HG02642 (cell line): Measurements from ENCODE around the gene TRAPPC3.
A peak's percentile ranks its signal among the peaks of the same experiment; 100 is the strongest.

Experiments used
- ATAC-seq: cut with Tn5 transposase; IDR thresholded peaks from one replicate; pipeline ENCODE4 v1.9.1; 2021; ENCODE audit warnings: mild to moderate bottlenecking; ENCODE audit not compliant: unreplicated experiment, poor library complexity

TRAPPC3 gene

GRCh38 chr1:36108314-36108713, 41.0 kb downstream of the TRAPPC3 start:
- no peak for ATAC-seq

GRCh38 chr1:36107394-36107793, 41.9 kb downstream of the TRAPPC3 start:
- no peak for ATAC-seq

GRCh38 chr1:36106269-36106668, 43.0 kb downstream of the TRAPPC3 start:
- no peak for ATAC-seq

- ATAC-seq, result no peak
Measured at GRCh38 chr1:36101546-36101945, 47.7 kb downstream of the TRAPPC3 start.

GRCh38 chr1:36100376-36100775, 48.9 kb downstream of the TRAPPC3 start:
- ATAC-seq, result no peak

GRCh38 chr1:36099681-36100341, 49.5 kb downstream of the TRAPPC3 start:
- peak; percentile 61 for ATAC-seq

GRCh38 chr1:36098650-36099365, 50.5 kb downstream of the TRAPPC3 start:
- no peak for ATAC-seq

- no peak for ATAC-seq
Measured at GRCh38 chr1:36097693-36098585, 51.3 kb downstream of the TRAPPC3 start.

- ATAC-seq, result no peak
Measured at GRCh38 chr1:36096500-36097432, 52.5 kb downstream of the TRAPPC3 start.

- ATAC-seq, result no peak
Measured at GRCh38 chr1:36095760-36096405, 53.4 kb downstream of the TRAPPC3 start.

GRCh38 chr1:36094621-36095061, 54.6 kb downstream of the TRAPPC3 start:
- no peak for ATAC-seq

- ATAC-seq, result no peak
Measured at GRCh38 chr1:36093929-36094328, 55.4 kb downstream of the TRAPPC3 start.

GRCh38 chr1:36093226-36093625, 56.1 kb downstream of the TRAPPC3 start:
- no peak for ATAC-seq

GRCh38 chr1:36092798-36093185, 56.5 kb downstream of the TRAPPC3 start:
- no peak for ATAC-seq

- ATAC-seq, result no peak
Measured at GRCh38 chr1:36092166-36092797, 57.0 kb downstream of the TRAPPC3 start.

GRCh38 chr1:36091698-36092097, 57.6 kb downstream of the TRAPPC3 start:
- no peak for ATAC-seq

- no peak for ATAC-seq
Measured at GRCh38 chr1:36091141-36091540, 58.1 kb downstream of the TRAPPC3 start.

- ATAC-seq, result no peak
Measured at GRCh38 chr1:36089393-36090121, 59.7 kb downstream of the TRAPPC3 start.
